Measurements from ENCODE around the gene TATDN3.

DNA sequence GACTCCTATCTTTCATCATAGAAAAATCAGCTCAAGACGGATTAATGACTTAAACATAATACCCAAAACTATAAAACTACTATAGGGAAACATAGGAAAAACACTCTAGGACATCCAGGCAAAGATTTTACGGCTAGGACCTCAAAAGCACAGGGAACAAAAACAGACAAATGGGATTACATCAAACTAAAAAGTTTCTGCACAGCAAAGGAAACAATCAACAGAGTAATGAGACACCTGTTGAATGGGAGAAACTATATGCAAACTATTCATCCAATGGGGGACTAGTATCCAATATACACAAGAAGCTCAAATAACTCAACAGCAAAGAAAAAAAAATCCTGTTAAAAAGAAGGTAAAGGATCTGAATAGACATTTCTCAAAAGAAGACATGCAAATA lies 18.7 kb upstream of the TATDN3 start:
- TF ChIP-seq, protein P1, sequence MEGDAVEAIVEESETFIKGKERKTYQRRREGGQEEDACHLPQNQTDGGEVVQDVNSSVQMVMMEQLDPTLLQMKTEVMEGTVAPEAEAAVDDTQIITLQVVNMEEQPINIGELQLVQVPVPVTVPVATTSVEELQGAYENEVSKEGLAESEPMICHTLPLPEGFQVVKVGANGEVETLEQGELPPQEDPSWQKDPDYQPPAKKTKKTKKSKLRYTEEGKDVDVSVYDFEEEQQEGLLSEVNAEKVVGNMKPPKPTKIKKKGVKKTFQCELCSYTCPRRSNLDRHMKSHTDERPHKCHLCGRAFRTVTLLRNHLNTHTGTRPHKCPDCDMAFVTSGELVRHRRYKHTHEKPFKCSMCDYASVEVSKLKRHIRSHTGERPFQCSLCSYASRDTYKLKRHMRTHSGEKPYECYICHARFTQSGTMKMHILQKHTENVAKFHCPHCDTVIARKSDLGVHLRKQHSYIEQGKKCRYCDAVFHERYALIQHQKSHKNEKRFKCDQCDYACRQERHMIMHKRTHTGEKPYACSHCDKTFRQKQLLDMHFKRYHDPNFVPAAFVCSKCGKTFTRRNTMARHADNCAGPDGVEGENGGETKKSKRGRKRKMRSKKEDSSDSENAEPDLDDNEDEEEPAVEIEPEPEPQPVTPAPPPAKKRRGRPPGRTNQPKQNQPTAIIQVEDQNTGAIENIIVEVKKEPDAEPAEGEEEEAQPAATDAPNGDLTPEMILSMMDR (IDR thresholded peaks at IDR 0.05; ENCODE audit: borderline replicate concordance, extremely low read depth, low read length, poor library complexity, severe bottlenecking): no peak
- no peak for TF ChIP-seq EZH2 (IDR thresholded peaks at IDR 0.05; ENCODE audit: borderline replicate concordance, low read depth, low read length, severe bottlenecking)

Measured in DND-41 (cell line).